SK-N-SH treated with all-trans-retinoic acid at 6 μM for 48 hours (cell line): Measurements from ENCODE around the gene ZBTB49.

Source experiments
- BACH2 ChIP-seq: fragments of 250-450 bp; sonication (Bioruptor Pico); IDR thresholded peaks from 2 replicates; pipeline ENCODE4 v1.9.0; 2021; ENCODE audit warnings: mild to moderate bottlenecking, borderline replicate concordance
- GLIS3 ChIP-seq: fragments of 250-450 bp; sonication (Bioruptor Pico); IDR thresholded peaks from 2 replicates; pipeline ENCODE4 v1.5.0; 2020; ENCODE audit warnings: mild to moderate bottlenecking, moderate library complexity
- ISL1 ChIP-seq: fragments of 250-450 bp; sonication (Bioruptor Pico); IDR thresholded peaks from 2 replicates; pipeline ENCODE4 v2.1.2; 2022; ENCODE audit warnings: mild to moderate bottlenecking, moderate library complexity
- OSR1 ChIP-seq: fragments of 250-450 bp; sonication (Bioruptor Pico); IDR thresholded peaks from 2 replicates; pipeline ENCODE4 v1.8.0; 2022; ENCODE audit warnings: moderate library complexity, mild to moderate bottlenecking, inconsistent platforms
- PPARA ChIP-seq: fragments of 250-450 bp; sonication (Bioruptor Pico); IDR thresholded peaks from 2 replicates; pipeline ENCODE4 v1.5.0; 2020; ENCODE audit warnings: mild to moderate bottlenecking, borderline replicate concordance
- TOX ChIP-seq: fragments of 250-450 bp; sonication (Bioruptor Pico); IDR thresholded peaks from 2 replicates; pipeline ENCODE4 v1.8.0; 2021; ENCODE audit warnings: mild to moderate bottlenecking, moderate library complexity, borderline replicate concordance
- ZFP3 ChIP-seq: fragments of 250-450 bp; sonication (Bioruptor Pico); IDR thresholded peaks from 2 replicates; pipeline ENCODE4 v1.5.0; 2020; ENCODE audit warnings: mild to moderate bottlenecking, moderate library complexity
- ZFP30 ChIP-seq: fragments of 450-650 bp; formaldehyde crosslinking; IDR thresholded peaks from 2 replicates; pipeline ENCODE4 v1.5.0; 2022; ENCODE audit warnings: mild to moderate bottlenecking, moderate library complexity
- ZNF8 ChIP-seq: fragments of 450-650 bp; formaldehyde crosslinking; IDR thresholded peaks from 2 replicates; pipeline ENCODE4 v1.5.0; 2020; ENCODE audit warnings: mild to moderate bottlenecking, moderate library complexity
- TF ChIP-seq, protein P1 (sequence below): fragments of 250-450 bp; sonication (Bioruptor Pico); IDR thresholded peaks from 2 replicates; pipeline ENCODE4 v1.8.0; 2020; ENCODE audit warnings: mild to moderate bottlenecking, moderate library complexity, borderline replicate concordance
- TF ChIP-seq, protein P2 (sequence below): fragments of 250-450 bp; sonication (Bioruptor Pico); IDR thresholded peaks from 2 replicates; pipeline ENCODE4 v1.8.0; 2021; ENCODE audit warnings: low read depth, mild to moderate bottlenecking, moderate library complexity, borderline replicate concordance

DNA sequence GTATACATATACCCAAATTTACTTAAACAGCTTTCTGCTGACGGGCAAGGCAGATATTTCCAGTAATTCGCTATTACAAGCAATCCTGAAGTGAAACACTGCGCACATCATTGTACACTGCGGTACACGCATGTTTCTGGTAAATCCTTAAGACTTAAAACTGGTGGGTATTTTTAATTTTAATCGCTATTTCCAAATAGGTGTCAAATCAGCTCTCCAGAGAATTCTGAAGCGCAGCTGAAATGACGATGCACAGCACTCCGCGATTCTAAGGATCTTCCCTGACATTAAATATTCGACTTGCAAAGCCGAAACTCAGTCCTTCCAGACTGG, 42.4 kb upstream of the ZBTB49 start:
- no peak for TF ChIP-seq PPARA (CRISPR knock-in tag)
- TF ChIP-seq, protein P1, sequence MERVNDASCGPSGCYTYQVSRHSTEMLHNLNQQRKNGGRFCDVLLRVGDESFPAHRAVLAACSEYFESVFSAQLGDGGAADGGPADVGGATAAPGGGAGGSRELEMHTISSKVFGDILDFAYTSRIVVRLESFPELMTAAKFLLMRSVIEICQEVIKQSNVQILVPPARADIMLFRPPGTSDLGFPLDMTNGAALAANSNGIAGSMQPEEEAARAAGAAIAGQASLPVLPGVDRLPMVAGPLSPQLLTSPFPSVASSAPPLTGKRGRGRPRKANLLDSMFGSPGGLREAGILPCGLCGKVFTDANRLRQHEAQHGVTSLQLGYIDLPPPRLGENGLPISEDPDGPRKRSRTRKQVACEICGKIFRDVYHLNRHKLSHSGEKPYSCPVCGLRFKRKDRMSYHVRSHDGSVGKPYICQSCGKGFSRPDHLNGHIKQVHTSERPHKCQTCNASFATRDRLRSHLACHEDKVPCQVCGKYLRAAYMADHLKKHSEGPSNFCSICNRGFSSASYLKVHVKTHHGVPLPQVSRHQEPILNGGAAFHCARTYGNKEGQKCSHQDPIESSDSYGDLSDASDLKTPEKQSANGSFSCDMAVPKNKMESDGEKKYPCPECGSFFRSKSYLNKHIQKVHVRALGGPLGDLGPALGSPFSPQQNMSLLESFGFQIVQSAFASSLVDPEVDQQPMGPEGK = no peak
- no peak for TF ChIP-seq ZFP3 (CRISPR knock-in tag)
- TF ChIP-seq BACH2 = no peak
- TF ChIP-seq ZNF8 = no peak
- no peak for TF ChIP-seq GLIS3 (CRISPR knock-in tag)
- TF ChIP-seq OSR1 (CRISPR knock-in tag) = no peak
- TF ChIP-seq ZFP30 (CRISPR knock-in tag) = no peak
- TF ChIP-seq TOX (CRISPR knock-in tag) = no peak
- TF ChIP-seq ISL1 (CRISPR knock-in tag) = no peak
- TF ChIP-seq, protein P2, sequence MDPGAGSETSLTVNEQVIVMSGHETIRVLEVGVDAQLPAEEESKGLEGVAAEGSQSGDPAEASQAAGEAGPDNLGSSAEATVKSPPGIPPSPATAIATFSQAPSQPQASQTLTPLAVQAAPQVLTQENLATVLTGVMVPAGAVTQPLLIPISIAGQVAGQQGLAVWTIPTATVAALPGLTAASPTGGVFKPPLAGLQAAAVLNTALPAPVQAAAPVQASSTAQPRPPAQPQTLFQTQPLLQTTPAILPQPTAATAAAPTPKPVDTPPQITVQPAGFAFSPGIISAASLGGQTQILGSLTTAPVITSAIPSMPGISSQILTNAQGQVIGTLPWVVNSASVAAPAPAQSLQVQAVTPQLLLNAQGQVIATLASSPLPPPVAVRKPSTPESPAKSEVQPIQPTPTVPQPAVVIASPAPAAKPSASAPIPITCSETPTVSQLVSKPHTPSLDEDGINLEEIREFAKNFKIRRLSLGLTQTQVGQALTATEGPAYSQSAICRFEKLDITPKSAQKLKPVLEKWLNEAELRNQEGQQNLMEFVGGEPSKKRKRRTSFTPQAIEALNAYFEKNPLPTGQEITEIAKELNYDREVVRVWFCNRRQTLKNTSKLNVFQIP (CRISPR knock-in tag) = no peak
